HG03280 (cell line): ENCODE data around the gene AMPD2.
"Not testable (repeated sequence)": the region's sequence is repeated elsewhere in the genome, so short reads cannot be mapped to it uniquely, and the experiment has no call there.

Source experiments
- ATAC-seq: cut with Tn5 transposase; IDR thresholded peaks from one replicate; pipeline ENCODE4 v1.9.1; 2021; ENCODE audit warnings: mild to moderate bottlenecking, moderate library complexity; ENCODE audit not compliant: unreplicated experiment

The AMPD2 gene

GRCh38 chr1:109649491-109649914 is 29.9 kb downstream of the AMPD2 start:
- no peak for ATAC-seq

- no peak for ATAC-seq
Observed at GRCh38 chr1:109650609-109651008, 31.0 kb downstream of the AMPD2 start.

GRCh38 chr1:109652402-109652801 is 32.8 kb downstream of the AMPD2 start:
- ATAC-seq: no peak

GRCh38 chr1:109653306-109653705 is 33.7 kb downstream of the AMPD2 start:
- ATAC-seq: no peak

- ATAC-seq: no peak
Observed at GRCh38 chr1:109654519-109654918, 34.9 kb downstream of the AMPD2 start.

GRCh38 chr1:109655615-109656519 is 36.2 kb downstream of the AMPD2 start, which contains the start of gene GSTM4:
TSS of gene GSTM4 (plus strand) at chr1:109656099. CDS start at chr1:109656390, 291 bp downstream.
- ATAC-seq: peak; percentile 92

- no peak for ATAC-seq
Observed at GRCh38 chr1:109657395-109657794, 37.8 kb downstream of the AMPD2 start.

- no peak for ATAC-seq
Observed at GRCh38 chr1:109657970-109658369, 38.3 kb downstream of the AMPD2 start.

- no peak for ATAC-seq
Observed at GRCh38 chr1:109658533-109659042, 39.0 kb downstream of the AMPD2 start.

GRCh38 chr1:109659145-109659544 is 39.5 kb downstream of the AMPD2 start:
- ATAC-seq: no peak

- no peak for ATAC-seq
Observed at GRCh38 chr1:109659997-109660690, 40.5 kb downstream of the AMPD2 start.

GRCh38 chr1:109660691-109661026 is 41.0 kb downstream of the AMPD2 start:
- not testable (repeated sequence) for ATAC-seq

GRCh38 chr1:109661391-109661790 is 41.8 kb downstream of the AMPD2 start:
- ATAC-seq: no peak

GRCh38 chr1:109664671-109665070 is 45.0 kb downstream of the AMPD2 start:
- no peak for ATAC-seq

- peak; percentile 93 for ATAC-seq
Observed at GRCh38 chr1:109667452-109668122, 48.0 kb downstream of the AMPD2 start, which contains the start of gene GSTM2. TSS of gene GSTM2 (plus strand) at chr1:109668057. CDS start at chr1:109668116, 59 bp downstream.

- ATAC-seq: no peak
Observed at GRCh38 chr1:109668123-109668775, 48.6 kb downstream of the AMPD2 start.

GRCh38 chr1:109669246-109669948 is 49.8 kb downstream of the AMPD2 start:
- no peak for ATAC-seq

- ATAC-seq: not testable (repeated sequence)
Observed at GRCh38 chr1:109669949-109670302, 50.3 kb downstream of the AMPD2 start.

- ATAC-seq: no peak
Observed at GRCh38 chr1:109671067-109671466, 51.4 kb downstream of the AMPD2 start.

- not testable (repeated sequence) for ATAC-seq
Observed at GRCh38 chr1:109673861-109674260, 54.2 kb downstream of the AMPD2 start.
